Measurements from ENCODE around the gene EIF2B2. TPM values are rescaled to one million over a fixed set of nuclear protein-coding genes. Genes with fewer than 3 reads are reported as not detected.

The EIF2B2 gene
- total and polyA plus RNA-seq, 2 experiments from 2014 or later: 39.2 to 40.5 TPM

DNA sequence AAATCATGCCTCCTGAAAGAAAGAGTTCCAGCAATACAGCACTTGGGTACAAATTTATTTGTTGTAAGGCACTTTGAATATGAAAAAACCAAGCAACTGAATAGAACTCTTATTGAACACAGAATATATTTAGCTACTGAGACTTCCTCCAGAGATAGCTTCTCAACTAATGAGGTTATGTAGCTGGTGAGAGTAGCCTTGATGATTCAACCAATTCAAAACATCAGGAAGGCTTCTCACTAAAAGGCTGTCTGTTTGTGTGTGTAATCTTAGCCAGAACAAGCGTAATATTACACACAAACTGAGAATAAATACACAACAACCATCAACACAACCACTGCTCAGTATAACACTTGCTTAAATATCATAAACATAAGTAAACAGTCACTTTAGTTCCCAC, 20.4 kb downstream of the EIF2B2 start (continued):
- TF ChIP-seq ZNF114 (CRISPR knock-in tag; IDR thresholded peaks at IDR 0.05) (no peak), POLR2AphosphoS5 (IDR thresholded peaks at IDR 0.05; ENCODE audit: low read depth) (no peak), NANOG (IDR thresholded peaks at IDR 0.05; ENCODE audit: borderline replicate concordance) (no peak), ZNF331 (CRISPR knock-in tag; IDR thresholded peaks at IDR 0.05; ENCODE audit: low read depth) (no peak), STAT1 (IDR thresholded peaks at IDR 0.05; ENCODE audit: unreplicated experiment) (no peak)
- TF ChIP-seq, protein P1, sequence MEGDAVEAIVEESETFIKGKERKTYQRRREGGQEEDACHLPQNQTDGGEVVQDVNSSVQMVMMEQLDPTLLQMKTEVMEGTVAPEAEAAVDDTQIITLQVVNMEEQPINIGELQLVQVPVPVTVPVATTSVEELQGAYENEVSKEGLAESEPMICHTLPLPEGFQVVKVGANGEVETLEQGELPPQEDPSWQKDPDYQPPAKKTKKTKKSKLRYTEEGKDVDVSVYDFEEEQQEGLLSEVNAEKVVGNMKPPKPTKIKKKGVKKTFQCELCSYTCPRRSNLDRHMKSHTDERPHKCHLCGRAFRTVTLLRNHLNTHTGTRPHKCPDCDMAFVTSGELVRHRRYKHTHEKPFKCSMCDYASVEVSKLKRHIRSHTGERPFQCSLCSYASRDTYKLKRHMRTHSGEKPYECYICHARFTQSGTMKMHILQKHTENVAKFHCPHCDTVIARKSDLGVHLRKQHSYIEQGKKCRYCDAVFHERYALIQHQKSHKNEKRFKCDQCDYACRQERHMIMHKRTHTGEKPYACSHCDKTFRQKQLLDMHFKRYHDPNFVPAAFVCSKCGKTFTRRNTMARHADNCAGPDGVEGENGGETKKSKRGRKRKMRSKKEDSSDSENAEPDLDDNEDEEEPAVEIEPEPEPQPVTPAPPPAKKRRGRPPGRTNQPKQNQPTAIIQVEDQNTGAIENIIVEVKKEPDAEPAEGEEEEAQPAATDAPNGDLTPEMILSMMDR (conservative IDR thresholded peaks at IDR 0.05; ENCODE audit: low read depth in 2 of 2): no peak
- TF ChIP-seq, protein P2, sequence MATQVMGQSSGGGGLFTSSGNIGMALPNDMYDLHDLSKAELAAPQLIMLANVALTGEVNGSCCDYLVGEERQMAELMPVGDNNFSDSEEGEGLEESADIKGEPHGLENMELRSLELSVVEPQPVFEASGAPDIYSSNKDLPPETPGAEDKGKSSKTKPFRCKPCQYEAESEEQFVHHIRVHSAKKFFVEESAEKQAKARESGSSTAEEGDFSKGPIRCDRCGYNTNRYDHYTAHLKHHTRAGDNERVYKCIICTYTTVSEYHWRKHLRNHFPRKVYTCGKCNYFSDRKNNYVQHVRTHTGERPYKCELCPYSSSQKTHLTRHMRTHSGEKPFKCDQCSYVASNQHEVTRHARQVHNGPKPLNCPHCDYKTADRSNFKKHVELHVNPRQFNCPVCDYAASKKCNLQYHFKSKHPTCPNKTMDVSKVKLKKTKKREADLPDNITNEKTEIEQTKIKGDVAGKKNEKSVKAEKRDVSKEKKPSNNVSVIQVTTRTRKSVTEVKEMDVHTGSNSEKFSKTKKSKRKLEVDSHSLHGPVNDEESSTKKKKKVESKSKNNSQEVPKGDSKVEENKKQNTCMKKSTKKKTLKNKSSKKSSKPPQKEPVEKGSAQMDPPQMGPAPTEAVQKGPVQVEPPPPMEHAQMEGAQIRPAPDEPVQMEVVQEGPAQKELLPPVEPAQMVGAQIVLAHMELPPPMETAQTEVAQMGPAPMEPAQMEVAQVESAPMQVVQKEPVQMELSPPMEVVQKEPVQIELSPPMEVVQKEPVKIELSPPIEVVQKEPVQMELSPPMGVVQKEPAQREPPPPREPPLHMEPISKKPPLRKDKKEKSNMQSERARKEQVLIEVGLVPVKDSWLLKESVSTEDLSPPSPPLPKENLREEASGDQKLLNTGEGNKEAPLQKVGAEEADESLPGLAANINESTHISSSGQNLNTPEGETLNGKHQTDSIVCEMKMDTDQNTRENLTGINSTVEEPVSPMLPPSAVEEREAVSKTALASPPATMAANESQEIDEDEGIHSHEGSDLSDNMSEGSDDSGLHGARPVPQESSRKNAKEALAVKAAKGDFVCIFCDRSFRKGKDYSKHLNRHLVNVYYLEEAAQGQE (IDR thresholded peaks at IDR 0.05; ENCODE audit: unreplicated experiment): no peak

DNA sequence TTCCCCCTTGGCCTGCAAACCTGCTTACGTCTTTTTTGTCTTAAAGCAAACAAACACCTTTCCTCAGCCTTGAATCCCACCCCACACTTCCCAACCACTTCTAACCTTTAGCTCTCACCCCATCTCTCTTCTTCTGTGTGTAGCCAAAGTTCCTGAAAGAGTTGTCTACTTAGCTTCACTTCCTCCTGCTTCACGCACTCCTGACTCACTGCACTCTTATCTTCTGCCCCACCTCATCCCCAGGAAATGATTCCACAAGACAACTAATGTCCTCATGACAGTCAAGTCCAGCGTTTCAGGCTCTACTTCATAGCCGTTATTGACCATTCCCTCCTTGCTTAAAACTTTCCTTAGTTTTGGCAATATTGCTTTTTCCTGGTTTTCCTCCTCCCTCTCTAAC, 22.4 kb downstream of the EIF2B2 start:
- H3K27me3 ChIP-seq (ENCODE audit: insufficient read depth): no peaks in the 10 kb centered on the region
- no peak for DNase-seq (ENCODE audit: low spot score)
- H3K36me3 ChIP-seq (ENCODE audit: insufficient read depth): peaks cover 7% of the 10 kb centered on the region; the same call in 1 of the 2 replicates
- ATAC-seq: no peak
- no peak overlapping the region for H3K4me2 ChIP-seq
- no peaks in the 10 kb centered on the region for H3K4me1 Mint-ChIP-seq
- no peaks in the 10 kb centered on the region for H3K79me2 ChIP-seq (replicated peaks; ENCODE audit: insufficient read depth)
- no peaks in the 10 kb centered on the region for H3K4me1 ChIP-seq (ENCODE audit: insufficient read depth)
- H3K36me3 Mint-ChIP-seq (ENCODE audit: low read depth): peaks cover 13% of the 10 kb centered on the region
- no peak overlapping the region for H3K27ac ChIP-seq (ENCODE audit: low read depth)
- no peaks in the 10 kb centered on the region; the same call in 1 of the 2 replicates for H4K20me1 ChIP-seq (replicated peaks; ENCODE audit: insufficient read depth)
- H3F3A ChIP-seq (replicated peaks; ENCODE audit: low read depth): no peaks in the 10 kb centered on the region
- no peaks in the 10 kb centered on the region for H3K9me3 Mint-ChIP-seq
- H3K9me2 ChIP-seq (ENCODE audit: insufficient read depth): no peaks in the 10 kb centered on the region
- H3K4me3 ChIP-seq: no peak overlapping the region
- no peak overlapping the region for H3K27ac Mint-ChIP-seq
- TF ChIP-seq, protein P2 (IDR thresholded peaks at IDR 0.05; ENCODE audit: unreplicated experiment): no peak
- TF ChIP-seq JUNB (IDR thresholded peaks at IDR 0.05; ENCODE audit: unreplicated experiment) (no peak), POLR2AphosphoS5 (IDR thresholded peaks at IDR 0.05; ENCODE audit: low read depth) (no peak), ZNF331 (CRISPR knock-in tag; IDR thresholded peaks at IDR 0.05; ENCODE audit: low read depth) (no peak)
- H3K27me3 Mint-ChIP-seq (ENCODE audit: insufficient read depth, low read depth, poor library complexity): no peaks in the 10 kb centered on the region
- no peak overlapping the region for H2AFZ ChIP-seq
- no peak overlapping the region for H3K4me3 Mint-ChIP-seq

Measured in GM23338 (cell line).